HG03439 (cell line): ENCODE results near the gene ANK2.
"Not testable (repeated sequence)": the region's sequence is repeated elsewhere in the genome, so short reads cannot be mapped to it uniquely, and the experiment has no call there.

ENCODE experiments used
- ATAC-seq: cut with Tn5 transposase; IDR thresholded peaks from one replicate; pipeline ENCODE4 v1.9.1; 2021; ENCODE audit warnings: mild to moderate bottlenecking, moderate library complexity; ENCODE audit not compliant: unreplicated experiment

Gene ANK2

DNA sequence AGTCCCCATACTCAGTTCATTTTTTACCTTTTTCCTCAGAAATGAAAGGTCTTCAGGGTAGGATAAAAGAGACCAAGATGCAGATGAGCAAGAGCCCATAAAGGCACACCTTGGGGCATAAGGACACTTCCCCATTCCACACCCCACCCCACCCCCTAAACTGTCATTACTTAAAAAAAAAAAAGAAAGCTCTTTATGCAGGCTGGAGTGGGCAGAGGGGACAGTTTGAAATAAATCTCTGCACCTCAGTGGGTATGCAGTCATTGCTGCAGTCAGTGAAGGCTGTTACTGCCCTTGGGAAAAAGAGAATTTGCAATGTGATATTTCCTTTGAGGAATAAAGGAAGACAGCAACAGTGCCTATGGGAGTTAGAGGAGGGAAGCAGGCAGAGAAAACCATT, 137.5 kb downstream of the ANK2 start:
- ATAC-seq, result no peak

DNA sequence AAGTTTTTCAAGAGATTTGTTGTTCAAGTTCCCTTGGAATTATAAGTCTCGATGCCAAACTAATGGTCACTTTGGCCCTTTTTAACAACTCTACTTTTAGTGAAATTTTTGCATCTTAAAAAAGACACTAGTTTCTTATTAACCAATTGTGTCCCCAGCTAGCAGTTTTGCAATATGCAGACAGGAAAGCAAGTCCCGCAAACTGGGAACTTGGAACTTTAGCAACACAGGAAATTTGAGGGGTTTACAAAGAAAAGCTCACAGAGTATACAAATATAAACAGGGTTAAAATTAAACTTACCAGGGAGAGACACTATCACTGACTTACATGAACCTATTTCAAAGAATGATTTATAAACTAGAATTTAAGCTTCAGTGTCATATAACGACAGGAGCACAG, 137.9 kb downstream of the ANK2 start:
- ATAC-seq, result no peak

DNA sequence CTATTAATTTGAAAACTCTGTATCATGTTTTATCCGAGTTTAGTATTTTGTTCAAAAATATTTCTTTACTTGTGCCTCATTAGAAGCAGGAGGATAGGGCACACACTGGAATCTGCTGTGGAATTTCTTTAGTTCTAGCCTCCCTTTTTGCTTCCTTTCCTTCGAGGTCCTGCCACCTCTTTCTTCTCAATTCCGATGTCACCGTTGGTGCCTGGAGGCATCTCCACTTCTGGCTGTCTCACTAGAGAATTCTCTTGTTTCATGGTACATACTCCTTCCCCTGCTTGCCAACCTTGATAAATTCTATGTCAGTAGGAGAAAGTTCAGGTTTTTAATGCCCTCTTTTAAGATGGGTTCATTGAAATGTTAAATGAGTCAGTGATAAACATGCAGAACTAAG, 140.1 kb downstream of the ANK2 start:
- no peak for ATAC-seq

DNA sequence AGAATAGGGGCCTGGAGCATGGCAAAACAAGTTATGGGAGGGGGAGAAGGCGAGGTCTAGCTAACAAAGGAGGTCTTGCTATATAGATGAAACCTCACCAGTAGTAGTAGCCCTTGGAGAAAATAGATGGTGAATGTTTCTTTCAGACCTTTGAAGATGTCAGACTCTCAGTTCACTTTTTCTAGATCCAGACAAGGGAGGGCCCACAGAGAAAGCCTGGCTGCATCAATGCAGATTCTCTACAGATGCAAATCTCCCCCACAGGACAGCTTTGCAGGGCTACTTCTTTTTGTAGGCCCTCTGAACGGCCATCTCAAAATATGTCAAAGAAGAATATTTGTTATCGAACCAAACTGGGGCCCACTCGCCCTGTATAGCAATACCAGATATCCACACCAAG, 159.7 kb downstream of the ANK2 start:
- no peak for ATAC-seq

DNA sequence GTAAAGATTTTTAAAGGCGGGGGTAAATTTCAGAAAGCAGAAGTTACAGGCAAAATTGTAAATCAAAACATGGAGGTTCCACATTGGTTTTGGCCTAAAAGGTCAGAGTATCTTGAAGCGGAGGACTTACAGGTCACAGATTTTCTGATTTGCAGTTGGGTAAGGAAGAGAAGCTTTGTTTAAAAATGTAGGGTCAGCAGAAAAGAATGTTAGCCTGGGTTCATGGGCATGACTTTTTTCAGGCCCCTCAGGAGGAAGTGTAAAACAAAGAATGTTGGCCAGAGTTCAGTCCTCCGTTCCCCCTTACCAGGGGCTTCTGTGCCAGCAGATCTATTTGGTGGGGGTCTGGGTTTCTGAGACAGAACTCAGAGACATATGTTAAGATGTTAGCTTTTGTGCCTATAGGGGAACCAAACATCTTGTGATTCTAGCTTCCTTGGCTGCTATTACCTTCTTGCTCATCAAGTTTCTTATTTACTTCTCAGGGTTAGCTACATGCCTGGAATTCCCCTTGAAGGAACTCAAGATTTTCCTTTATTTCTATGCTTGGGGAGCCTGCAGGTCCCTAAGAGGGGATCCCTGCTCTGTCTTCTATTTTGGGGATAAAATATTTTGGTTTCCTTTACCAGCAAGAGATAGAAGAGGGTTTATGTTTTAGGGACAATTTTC, 160.3 kb downstream of the ANK2 start:
- ATAC-seq, result no peak

DNA sequence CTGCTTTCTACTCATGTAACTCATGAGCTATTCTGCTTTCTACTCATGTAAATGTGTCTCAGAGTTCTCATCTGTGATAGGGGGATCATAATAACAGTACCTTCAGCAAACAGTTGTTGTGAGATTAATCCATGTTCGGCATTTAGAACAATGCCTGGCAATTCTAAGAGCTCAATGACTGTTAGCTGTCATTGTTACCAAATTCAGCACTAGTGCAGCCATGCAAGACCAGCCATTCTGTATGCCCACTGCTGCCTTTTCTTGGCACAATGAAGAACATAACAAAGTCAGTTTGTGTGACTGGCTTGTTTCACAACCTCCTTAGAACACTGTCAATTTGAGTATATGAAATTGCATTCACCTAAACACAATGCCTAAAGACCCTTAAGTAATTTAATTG, 163.2 kb downstream of the ANK2 start:
- no peak for ATAC-seq

DNA sequence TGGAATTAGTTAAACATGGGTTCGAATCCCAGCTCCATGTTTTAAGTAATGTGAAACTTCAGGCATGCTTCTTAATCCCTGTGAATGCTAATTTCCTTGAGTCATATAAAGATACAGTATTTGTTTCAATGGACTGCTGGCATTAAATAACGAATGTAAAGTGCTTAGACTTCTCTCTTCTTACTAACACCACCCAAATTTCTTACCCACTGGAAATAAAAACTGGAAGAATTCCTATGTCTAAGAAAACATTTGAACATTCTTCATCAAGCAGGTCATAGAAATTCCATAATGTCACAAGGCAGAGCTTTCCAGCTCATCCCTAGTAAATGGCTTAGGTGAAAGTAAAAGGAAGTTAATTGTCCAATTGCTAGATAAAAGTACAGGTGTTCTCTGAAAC, 172.5 kb downstream of the ANK2 start:
- no peak for ATAC-seq

DNA sequence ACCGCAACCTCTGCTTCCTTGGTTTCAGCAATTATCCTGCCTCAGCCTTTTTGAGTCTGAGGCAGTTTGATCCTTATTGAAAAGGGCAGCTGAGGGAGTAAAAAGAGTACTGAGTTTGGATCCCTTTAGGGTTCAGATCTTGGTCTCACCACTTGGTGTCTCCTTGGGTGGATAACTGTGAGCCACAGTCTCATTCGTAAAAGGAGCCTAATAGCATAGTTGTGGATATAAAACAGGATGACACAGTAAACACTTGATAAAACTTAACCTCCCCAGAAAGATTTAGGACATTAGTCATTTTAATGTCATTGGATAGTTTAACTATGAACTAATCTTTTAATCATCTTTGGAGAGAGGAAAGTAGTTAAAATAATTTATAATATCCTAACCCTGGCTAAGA, 173.0 kb downstream of the ANK2 start:
- no peak for ATAC-seq

DNA sequence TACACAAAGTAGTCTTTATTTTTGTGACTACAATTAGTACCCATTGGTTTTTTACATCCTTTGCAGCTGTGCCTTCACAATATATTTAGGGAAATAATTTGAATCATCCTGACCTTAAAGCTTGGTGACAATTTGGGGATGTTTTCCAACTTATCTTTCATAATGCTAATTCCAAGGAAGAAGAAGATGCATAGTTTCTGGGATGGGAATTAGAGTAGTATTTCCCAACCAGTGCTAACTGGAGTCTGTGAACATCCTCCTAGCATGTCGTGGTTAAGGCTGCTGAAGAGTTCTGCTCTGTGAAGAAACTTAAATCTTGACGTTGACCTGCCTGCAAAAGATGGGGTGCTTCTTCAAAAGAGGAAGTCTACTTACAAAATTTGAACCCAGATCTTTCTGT, 173.5 kb downstream of the ANK2 start:
- no peak for ATAC-seq

DNA sequence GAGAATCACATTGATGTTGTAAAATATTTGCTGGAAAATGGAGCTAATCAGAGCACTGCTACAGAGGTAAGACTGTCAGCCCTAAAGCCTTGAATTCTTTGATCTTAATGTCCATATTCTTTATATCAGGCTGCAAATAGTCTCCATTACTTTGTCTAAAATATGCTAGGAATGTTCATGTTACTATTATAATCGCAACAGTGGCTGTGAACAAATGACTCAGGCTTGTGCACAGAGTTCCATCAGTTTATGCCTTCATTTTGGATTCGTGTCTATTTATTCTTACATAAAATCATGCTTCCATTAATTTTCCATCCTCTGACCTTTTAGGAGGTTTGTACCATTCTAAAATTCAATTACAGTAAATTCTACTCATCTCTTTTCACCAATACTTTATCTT, 182.7 kb downstream of the ANK2 start:
- no peak for ATAC-seq

DNA sequence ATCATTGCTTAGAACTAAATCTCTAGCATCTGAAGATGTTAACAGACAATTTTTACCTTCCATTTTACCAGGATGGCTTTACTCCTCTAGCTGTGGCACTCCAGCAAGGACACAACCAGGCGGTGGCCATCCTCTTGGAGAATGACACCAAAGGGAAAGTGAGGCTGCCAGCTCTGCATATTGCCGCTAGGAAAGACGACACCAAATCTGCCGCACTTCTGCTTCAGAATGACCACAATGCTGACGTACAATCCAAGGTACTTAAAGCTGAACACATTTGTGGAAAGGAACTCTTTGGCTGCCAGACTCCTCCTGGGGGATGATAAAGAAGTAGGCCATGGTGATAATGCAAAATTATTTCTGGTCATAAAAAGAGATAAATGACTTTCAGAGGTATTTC, 187.5 kb downstream of the ANK2 start:
- no peak for ATAC-seq

DNA sequence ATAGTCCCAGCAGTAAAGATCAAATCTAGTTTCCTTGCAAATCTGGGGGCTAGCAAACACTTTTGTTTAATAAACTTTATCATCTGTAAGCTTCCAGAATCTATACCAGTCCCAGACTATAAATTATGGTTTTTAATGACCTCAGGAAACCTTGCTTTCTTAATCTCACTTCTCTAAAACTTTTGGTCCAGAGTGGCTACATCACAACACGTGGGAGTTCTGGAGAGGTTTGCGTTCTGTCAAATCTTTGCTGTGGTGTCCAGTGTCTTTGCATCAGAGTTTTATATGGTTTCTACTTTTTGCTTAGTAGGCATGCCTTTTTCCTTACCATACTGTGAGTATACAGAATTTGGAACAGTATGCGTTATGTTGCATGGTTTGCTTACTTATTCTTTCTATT, 193.9 kb downstream of the ANK2 start:
- no peak for ATAC-seq

DNA sequence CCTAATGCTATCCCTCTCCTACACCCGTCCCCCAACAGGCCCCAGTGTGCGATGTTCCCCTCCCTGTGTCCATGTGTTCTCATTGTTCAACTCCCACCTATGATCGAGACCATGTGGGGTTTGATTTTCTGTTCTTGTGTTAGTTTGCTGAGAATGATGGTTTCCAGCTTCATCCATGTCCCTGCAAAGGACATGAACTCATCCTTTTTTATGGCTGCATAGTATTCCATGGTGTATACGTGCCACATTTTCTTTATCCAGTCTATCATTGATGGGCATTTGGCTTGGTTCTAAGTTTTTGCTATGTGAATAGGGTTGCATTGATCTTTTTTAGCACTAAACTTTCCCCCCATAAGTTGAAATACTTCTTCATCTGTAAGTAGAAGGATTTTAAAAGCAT, 195.3 kb downstream of the ANK2 start:
- not testable (repeated sequence) for ATAC-seq

DNA sequence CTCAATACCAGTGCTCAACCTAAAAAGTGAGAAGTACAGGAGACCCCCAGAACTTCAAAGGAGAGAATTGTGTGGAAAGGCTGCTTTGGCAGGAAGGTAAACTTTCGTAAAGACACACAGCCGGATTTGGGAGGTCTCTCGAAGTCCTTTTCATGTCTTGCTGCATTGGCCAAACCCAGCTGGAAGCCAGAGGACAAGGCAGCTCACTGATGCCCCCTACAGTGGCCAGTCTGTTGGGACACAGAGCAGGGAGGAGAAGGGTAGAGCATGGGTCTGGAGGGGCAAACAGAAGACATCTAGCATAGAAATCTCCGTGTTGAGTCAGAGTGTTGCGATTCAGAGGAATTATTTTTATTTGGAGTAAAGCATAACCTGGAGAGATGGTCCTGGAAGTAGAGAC, 198.9 kb downstream of the ANK2 start:
- ATAC-seq, result no peak

DNA sequence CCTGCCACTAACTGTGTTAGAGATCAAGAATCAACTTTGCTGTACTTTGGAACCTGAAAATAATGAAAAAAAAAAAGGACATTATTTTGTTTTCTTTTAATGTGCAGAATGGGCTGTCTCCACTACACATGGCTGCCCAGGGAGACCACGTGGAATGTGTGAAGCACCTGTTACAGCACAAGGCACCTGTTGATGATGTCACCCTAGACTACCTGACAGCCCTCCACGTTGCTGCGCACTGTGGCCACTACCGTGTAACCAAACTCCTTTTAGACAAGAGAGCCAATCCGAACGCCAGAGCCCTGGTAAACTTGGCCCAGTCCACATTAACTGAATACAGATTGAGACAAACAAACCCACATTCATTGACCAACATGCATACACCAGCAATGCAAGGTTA, 206.2 kb downstream of the ANK2 start:
- no peak for ATAC-seq

DNA sequence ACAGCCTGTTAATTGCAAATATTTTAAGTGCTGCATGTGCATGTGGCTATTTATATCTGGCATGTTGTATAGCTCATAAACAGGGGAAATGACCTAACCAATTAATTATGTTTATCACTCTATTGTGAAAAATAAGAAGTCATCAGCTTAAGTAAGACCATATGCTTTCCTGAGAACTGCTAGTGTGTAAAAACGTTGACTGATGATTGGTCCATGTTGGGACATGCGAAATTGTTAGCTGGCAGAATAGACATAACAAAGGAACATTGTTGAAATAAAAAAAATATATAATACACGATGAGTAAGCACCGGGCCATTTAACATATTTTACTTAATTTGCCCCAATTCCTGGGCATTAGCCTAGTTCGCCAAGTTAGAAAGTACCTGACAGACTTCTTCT, 207.5 kb downstream of the ANK2 start:
- ATAC-seq, result no peak

DNA sequence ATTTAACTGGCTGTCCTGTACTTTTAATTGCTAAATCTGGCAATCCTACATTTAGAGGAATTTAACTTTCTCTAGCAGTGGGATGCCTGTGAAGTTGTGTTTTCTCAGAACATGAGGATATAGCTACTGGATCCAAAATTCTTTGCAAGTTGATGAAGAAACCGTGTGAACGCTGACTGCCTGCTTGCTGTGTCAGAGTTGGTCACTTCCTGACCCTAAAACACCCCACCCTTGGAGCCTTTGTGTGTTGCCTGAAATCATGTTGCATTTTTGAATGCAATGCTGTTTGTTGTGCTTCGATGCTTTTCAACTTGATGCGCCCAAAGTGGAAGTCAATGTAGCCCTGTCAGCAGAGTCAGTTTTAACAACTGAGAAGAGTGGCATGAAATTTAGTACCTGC, 211.2 kb downstream of the ANK2 start:
- no peak for ATAC-seq

DNA sequence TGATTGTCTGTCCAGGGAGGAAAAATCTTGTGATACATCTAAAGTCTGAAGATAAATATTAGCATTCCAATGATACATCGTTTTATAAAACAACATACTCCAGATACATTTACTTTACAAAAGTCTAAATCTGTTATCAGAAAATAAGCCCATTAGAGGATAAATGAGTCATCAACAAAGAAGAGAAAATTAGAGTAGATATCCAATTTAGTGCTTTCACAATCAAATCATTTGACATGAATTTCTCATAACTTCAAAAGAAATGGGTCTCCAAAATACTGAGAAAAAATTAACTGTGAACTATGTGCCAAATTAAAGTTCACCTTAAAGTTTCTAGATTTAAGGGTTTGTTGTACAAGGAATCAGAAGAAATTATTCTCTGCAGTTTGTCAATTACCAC, 213.8 kb downstream of the ANK2 start:
- no peak for ATAC-seq

DNA sequence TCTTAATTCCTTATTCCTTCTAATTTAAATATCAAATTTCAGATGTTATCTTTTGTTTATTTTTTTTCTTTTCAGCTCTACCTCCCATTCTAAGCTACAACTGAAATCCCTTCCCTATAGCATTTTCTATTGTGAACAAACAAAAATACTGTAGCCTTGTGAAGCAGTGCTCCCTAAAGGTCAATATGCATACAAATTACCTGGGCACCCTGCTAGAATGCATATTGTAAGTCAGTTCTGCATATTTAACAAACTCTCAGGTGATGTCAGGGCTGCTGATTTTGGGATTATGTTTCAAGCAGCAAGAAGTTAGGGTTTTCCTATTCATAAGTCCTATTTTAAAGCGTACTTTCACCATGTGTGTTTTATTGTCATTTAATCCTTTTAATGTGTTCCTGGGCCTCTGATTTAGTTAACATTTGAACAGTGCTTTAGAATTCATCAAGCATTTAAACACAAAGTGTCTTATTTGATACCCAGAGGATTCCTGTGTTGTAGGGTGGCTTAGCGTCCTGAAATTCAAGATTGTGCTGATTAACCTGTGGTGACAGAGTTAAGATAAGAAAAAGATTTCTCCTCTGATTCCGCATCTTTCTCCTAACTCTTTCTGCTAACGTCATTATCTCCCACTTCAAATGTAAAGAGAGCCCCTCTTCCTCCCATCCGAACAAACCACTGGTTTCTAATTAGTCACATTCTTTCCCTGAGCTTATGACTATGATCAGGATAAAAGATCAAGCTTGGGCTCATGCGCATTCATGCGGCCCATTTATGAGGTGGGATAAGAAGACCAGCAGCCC, 221.3 kb downstream of the ANK2 start:
- no peak for ATAC-seq

DNA sequence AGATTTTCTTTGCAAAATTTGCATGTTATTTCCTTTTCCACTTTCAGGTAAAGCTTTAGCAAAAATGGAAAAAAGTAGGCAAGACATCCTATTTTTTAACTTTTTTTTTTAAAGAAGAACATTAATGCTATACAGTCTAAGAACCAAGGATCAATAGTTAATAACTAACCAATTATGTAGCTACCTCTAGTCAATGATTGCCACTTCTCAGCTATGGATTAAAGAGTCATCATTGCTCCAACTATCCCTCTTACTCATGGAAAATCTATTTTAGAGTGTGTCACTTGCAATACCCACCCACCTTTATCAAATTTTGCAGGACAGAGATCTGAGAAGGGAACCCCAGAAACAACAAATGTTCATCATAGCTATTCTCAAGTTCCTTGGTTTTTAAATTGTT, 223.1 kb downstream of the ANK2 start:
- ATAC-seq, result no peak

DNA sequence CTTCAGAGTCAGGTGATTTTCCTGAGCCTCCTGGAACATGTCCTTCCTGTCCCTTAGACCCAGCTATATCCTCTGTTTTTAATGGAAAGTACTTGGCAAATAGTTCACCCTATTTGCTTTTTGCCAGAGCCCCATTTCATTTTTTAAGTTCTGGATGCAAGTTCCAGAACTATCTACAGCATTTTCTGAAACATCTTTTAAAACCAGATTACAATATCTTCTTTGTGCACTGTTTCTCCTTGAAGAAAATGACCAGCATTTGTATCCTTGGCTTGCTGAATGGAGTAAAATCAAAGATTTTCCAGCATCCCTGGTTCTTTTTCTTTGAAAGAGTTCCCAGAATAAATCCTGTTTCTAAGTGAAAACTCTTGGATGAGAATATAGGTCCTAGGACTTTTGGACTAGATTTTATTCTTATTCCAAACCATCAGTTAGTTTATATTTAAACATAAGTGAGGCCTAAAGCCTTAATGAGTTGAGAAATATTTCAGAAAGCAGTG, 224.3 kb downstream of the ANK2 start:
- ATAC-seq, result no peak

DNA sequence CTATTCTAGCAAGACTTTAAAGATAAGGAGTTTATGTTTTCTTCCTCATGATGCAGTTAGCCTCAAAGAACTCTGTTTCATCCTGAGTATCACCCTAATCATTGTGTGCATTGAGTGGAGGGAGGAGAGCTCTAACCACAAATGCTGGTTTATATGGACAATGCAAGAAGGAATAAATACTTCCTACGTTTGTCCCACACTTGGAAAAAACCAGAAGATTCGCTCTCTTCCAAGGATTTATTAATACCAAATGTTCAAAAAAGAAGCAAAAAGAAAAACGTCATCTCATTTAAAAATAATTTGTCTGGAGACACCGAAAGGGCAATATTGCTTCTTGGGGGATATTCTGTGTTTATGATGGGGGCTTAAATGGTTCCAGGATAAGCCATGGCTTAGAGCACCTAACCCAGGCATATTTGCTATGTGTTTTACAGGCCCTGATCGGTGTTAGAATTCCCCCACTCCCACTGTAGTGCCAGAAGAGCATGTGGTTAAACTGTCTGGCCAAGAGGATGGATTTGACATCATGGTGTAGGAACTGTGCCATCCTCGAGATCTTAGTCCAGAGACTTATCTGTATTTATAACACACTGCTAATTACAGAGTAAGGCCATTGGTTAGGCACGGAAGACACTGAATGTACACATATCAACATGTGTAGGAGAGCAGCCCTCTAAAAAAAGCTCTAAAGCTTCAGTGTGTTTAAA, 227.2 kb downstream of the ANK2 start:
- no peak for ATAC-seq
